ENCODE results near the gene NRF1. TPM values are rescaled to one million over a fixed set of nuclear protein-coding genes. Genes with fewer than 3 reads are reported as not detected.

Gene NRF1
- polyA plus RNA-seq, 2 of the 4 experiments (the other 2 are of a cell fraction), result 11.2 to 18.5 TPM

GRCh38 chr7:129698516-129699418 lies 87.2 kb downstream of the NRF1 start:
- Histone ChIP-seq H3K4me2 (peak overlapping the region; percentile 31; the same call in 2 of the 3 replicates), H3K4me1 (peaks cover 13% of the 10 kb centered on the region; the same call in 2 of the 3 replicates), H3K4me3 (no peak overlapping the region), H3K27ac (peak overlapping the region; percentile 54 to 64; a peak in 5 of 6 replicates), H3K9me3 (no peaks in the 10 kb centered on the region)
- POLR2A ChIA-PET, result no interaction called here
- TF ChIP-seq CBX2 (IDR thresholded peaks at IDR 0.05; ENCODE audit: borderline replicate concordance, low read depth) (no peak), CEBPB (IDR thresholded peaks at IDR 0.05) (peak; percentile 7 to 23; a peak in 1 of 4 replicates)
- DNase-seq (ENCODE audit: low read depth in 1 of 2, low spot score in 1 of 2), result no peak
- no peak for FAIRE-seq
- WGBS (ENCODE audit: missing lambda C conversion rate), result 78% methylated on average over 3 of the region's 3 CpGs
- CTCF ChIA-PET, result interaction anchor here (0.8 to 2.0 kb wide), 3 partner anchors 34 to 480 kb away, joined by 3 to 5 read pairs (median 4); no protein-coding TSS in a partner anchor
- no peak for ATAC-seq

- no peak overlapping the region for H3K4me2 ChIP-seq
- H3K4me3 ChIP-seq, result no peak overlapping the region
- no peaks in the 10 kb centered on the region for H3K9me3 ChIP-seq
- 92% methylated on average over 2 of the region's 2 CpGs for WGBS (ENCODE audit: missing lambda C conversion rate)
- no peak for ATAC-seq
- no peak for DNase-seq (ENCODE audit: low read depth in 1 of 2, low spot score in 1 of 2)
- H3K27ac ChIP-seq, result no peak overlapping the region
- CTCF ChIA-PET, result no interaction called here
- POLR2A ChIA-PET, result no interaction called here
- peaks cover 10% of the 10 kb centered on the region; the same call in 2 of the 3 replicates for H3K4me1 ChIP-seq
- FAIRE-seq, result no peak
- TF ChIP-seq HEYL (CRISPR knock-in tag; IDR thresholded peaks at IDR 0.05) (no peak), HES2 (IDR thresholded peaks at IDR 0.05) (no peak)
These were observed 90.8 kb downstream of the NRF1 start for GRCh38 chr7:129702316-129702715.

DNA sequence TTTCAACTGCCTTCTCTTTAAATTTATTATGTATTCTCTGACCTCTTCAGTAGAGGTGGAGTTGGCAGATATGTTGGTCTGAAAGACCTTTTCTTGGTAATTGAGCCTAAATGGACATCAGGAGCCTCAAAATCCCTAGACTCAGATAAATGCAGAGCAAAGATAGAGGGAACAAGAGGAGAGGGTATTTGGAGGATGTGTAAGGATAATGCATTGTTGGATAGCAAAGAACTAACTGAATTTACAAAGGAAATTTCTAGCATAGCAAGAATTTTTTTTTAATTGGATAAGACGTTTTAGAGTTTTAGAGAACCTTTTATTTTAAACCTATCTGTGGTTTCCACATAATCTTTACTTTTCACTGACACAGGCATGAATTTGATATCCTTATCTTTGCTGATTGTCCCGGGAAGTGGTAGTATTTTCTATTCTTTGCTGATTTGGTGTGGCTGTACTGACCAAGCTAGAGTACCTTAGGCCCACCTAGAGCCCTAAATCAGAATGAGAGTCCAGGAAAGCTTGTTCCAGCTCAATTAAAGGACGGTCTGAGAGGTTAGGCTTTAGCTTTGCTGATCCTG lies 91.3 kb downstream of the NRF1 start:
- TF ChIP-seq CEBPB (IDR thresholded peaks at IDR 0.05) (no peak), CHD4 (IDR thresholded peaks at IDR 0.05; ENCODE audit: borderline replicate concordance) (no peak), USF2 (IDR thresholded peaks at IDR 0.05) (no peak), KDM1A (IDR thresholded peaks at IDR 0.05; ENCODE audit: low read depth) (no peak)
- ATAC-seq (no peak; a peak in 1 of 6 replicates), FAIRE-seq (no peak), DNase-seq (ENCODE audit: low read depth in 1 of 2, low spot score in 1 of 2) (no peak)
- Histone ChIP-seq H3K4me2 (no peak overlapping the region), H3K27ac (no peak overlapping the region), H3K4me3 (no peak overlapping the region), H3K9me3 (no peaks in the 10 kb centered on the region), H3K4me1 (peaks cover 10% of the 10 kb centered on the region; the same call in 2 of the 3 replicates)
- CTCF ChIA-PET, result interaction anchor here (1.0 to 1.9 kb wide), 2 partner anchors 14 to 96 kb away, joined by 3 to 6 read pairs; no protein-coding TSS in a partner anchor
- 86% methylated on average over 3 of the region's 3 CpGs for WGBS (ENCODE audit: missing lambda C conversion rate)
- POLR2A ChIA-PET, result no interaction called here

DNA sequence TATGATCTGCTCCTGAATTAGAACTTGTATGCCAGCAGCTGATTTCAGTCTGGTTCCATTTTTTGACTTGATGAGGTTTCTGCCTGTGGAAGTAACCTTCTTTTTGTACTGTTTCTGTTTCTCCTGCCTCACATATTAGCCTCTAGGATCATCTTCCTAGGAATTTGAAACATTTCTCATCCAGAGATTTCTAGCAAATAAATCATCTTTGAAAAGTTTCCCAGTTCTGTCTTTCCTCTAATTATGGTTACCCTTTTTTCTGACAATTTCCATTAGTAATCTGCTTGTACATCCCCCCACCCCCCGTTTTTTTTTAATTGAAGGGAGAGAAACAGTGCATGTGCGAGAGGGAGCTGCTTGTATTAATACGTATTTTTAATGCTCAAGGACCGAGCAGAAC lies 92.2 kb downstream of the NRF1 start:
- 98% methylated on average over 4 of the region's 4 CpGs for WGBS (ENCODE audit: missing lambda C conversion rate)
- CTCF ChIA-PET, result interaction anchor here (1.0 to 1.9 kb wide), 3 partner anchors 15 to 121 kb away, joined by 3 to 6 read pairs (median 3); no protein-coding TSS in a partner anchor

More for the DNA sequence above, 92.2 kb downstream of the NRF1 start:
- H3K4me3 ChIP-seq, result no peak overlapping the region
- TF ChIP-seq, protein P1, sequence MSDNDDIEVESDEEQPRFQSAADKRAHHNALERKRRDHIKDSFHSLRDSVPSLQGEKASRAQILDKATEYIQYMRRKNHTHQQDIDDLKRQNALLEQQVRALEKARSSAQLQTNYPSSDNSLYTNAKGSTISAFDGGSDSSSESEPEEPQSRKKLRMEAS (IDR thresholded peaks at IDR 0.05), result no peak
- TF ChIP-seq EP300 (IDR thresholded peaks at IDR 0.05) (no peak), ZSCAN20 (CRISPR knock-in tag; IDR thresholded peaks at IDR 0.05) (no peak), SMC3 (IDR thresholded peaks at IDR 0.05) (no peak), MYC (IDR thresholded peaks at IDR 0.05; ENCODE audit: borderline replicate concordance, low read length) (no peak), REST (IDR thresholded peaks at IDR 0.05) (no peak)
- FAIRE-seq (no peak), ATAC-seq (no peak), DNase-seq (ENCODE audit: low read depth in 1 of 2, low spot score in 1 of 2) (no peak)
- H3K4me2 ChIP-seq, result no peak overlapping the region
- H3K9me3 ChIP-seq, result no peaks in the 10 kb centered on the region
- POLR2A ChIA-PET, result no interaction called here
- no peak overlapping the region for H3K27ac ChIP-seq
- peaks cover 7% of the 10 kb centered on the region; the same call in 2 of the 3 replicates for H3K4me1 ChIP-seq

Data from A549 (cell line).